Testis (tissue), 3 donors: Measurements from ENCODE around the gene RNF175. TPM values are rescaled to one million over a fixed set of nuclear protein-coding genes. Genes with fewer than 3 reads are reported as not detected.

Experiments
- DNase-seq: peaks from one replicate; pipeline ENCODE4 v3.0.0-alpha.2; 2019
- H3K27ac ChIP-seq, 2 donors: fragments of 200-600 bp; sonication (generic); one replicate each; pipeline ENCODE4 v1.5.1; 2019
- H3K27me3 ChIP-seq: fragments of 200-600 bp; sonication (generic); one replicate; pipeline ENCODE4 v1.5.1; 2019
- H3K36me3 ChIP-seq: fragments of 200-600 bp; sonication (generic); one replicate; pipeline ENCODE4 v1.5.1; 2017; ENCODE audit warnings: low read depth; ENCODE audit errors: missing control alignments
- H3K4me1 ChIP-seq: fragments of 200-600 bp; sonication (generic); one replicate; pipeline ENCODE4 v1.5.1; 2019
- H3K4me3 ChIP-seq, 2 donors: fragments of 200-600 bp; sonication (generic); one replicate each; pipeline ENCODE4 v1.5.1; 2017 to 2019
- H3K9me3 ChIP-seq: fragments of 200-600 bp; sonication (generic); one replicate; pipeline ENCODE4 v1.5.1; 2017
- CTCF ChIP-seq, 3 experiments: fragments of 450-650 bp in 2 of 3; fragments of 200-600 bp in 1 of 3; sonication (generic) in 1 of 3; IDR thresholded peaks; one replicate each; pipeline ENCODE4 v1.5.1; 2016 to 2019; ENCODE audit warnings: antibody characterized with exemption in 3 of 3, mild to moderate bottlenecking in 2 of 3, moderate library complexity in 1 of 3
- POLR2A ChIP-seq: fragments of 450-650 bp; IDR thresholded peaks from one replicate; pipeline ENCODE4 v1.6.1; 2017; ENCODE audit warnings: antibody characterized with exemption, mild to moderate bottlenecking, moderate library complexity
- WGBS, 2 donors: methylation state at CpG; one replicate each; pipeline ENCODE4 v1.1.5; 2018; 5-methylcytosine and 5-hydroxymethylcytosine counted together
- intact Hi-C: fragments of 100-400 bp; cut with DNase I; formaldehyde crosslinking; loops from one replicate; pipeline ENCODE4 v1.15.1; 2023; ENCODE audit warnings: low total_unique reads
- polyA plus RNA-seq: library from polyadenylated mRNA; stranded (reverse); fragments of 350-450 nt; fragmentation: Illumina TruSeq; extraction: RNeasy Lipid Tissue Mini Kit (QIAGEN cat#74804); gene quantifications from one replicate; pipeline ENCODE4 v1.2.3, GENCODE V29; 2014; ENCODE audit warnings: low read depth, low replicate concordance; ENCODE audit not compliant: insufficient read depth
- total RNA-seq, 2 donors: library from RNA; depleted of rRNA; stranded (reverse); fragments of >200 nt; gene quantifications; one replicate each; pipeline ENCODE4 v1.2.3, GENCODE V29; 2016

The RNF175 gene
- total and polyA plus RNA-seq, 3 donors from 2014 or later = 0.63 to 3.0 (median 0.99) TPM

- no peak overlapping the region for H3K27ac ChIP-seq
- H3K4me1 ChIP-seq = no peaks in the 10 kb centered on the region
- no peaks in the 10 kb centered on the region for H3K36me3 ChIP-seq
- no peak overlapping the region for H3K4me3 ChIP-seq
- H3K9me3 ChIP-seq = no peaks in the 10 kb centered on the region
- no peak for DNase-seq
- no peaks in the 10 kb centered on the region for H3K27me3 ChIP-seq
- 32 to 49% methylated on average over 6 of the region's 6 CpGs for WGBS, 2 donors
- no peak for TF ChIP-seq CTCF (IDR thresholded peaks at IDR 0.05)
- no peak for TF ChIP-seq POLR2A
- intact Hi-C loops = loop anchor here (10.0 kb wide), 1 partner anchor 533 kb away; no protein-coding TSS in a partner anchor
These were observed 22.0 kb upstream of the RNF175 start for GRCh38 chr4:153781717-153782416.

DNA sequence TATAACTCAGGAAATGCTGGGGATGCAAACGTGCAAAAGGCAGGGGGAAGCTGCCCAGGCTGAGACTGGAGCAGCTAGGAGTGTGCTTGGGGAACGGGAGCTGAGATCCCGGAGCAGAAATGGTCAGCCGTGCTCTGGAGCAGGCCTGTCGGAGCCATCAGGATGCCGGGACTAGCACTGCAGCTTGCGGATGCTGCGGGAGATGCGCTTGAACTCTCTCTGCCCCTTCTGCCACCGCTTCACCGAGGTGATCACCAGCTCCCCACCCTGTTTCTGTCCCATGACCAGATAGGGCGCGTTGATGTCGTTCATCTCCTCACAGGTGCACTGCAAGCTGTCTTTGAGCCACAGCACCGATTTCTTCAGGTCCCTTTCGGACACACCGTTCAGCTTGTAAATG, 21.5 kb upstream of the RNF175 start:
- WGBS, 2 donors = 73 to 84% methylated on average over 15 to 17 of the region's 17 CpGs
- TF ChIP-seq POLR2A (no peak), CTCF (IDR thresholded peaks at IDR 0.05) (no peak)
- intact Hi-C loops = loop anchor here (10.0 kb wide), 1 partner anchor 534 kb away; no protein-coding TSS in a partner anchor
- no peaks in the 10 kb centered on the region for H3K36me3 ChIP-seq
- H3K27me3 ChIP-seq = no peaks in the 10 kb centered on the region
- no peak overlapping the region for H3K4me3 ChIP-seq
- H3K9me3 ChIP-seq = no peaks in the 10 kb centered on the region
- no peak overlapping the region for H3K27ac ChIP-seq
- no peak for DNase-seq
- H3K4me1 ChIP-seq = no peaks in the 10 kb centered on the region

DNA sequence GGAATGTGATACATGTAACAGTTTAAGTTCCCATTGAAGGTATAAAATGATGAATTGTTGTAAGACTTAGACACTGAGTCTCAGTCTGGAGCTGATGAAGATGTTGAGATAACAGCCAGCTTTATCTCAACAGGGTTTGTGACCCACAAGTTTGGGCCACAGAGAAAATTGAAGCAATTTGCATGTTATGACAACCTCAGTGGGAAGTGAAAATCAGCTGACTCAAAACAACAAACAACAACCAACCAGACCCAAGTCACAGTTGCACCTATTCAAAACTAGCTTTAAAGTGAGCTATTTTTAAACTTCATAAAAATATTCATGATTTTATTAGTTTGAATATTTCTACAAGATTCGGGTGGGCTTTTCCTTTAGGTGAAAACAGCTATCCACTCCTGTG, 21.1 kb upstream of the RNF175 start:
- H3K27me3 ChIP-seq = no peaks in the 10 kb centered on the region
- DNase-seq = no peak
- TF ChIP-seq CTCF (IDR thresholded peaks at IDR 0.05) (no peak), POLR2A (no peak)
- no peaks in the 10 kb centered on the region for H3K9me3 ChIP-seq
- 71 to 72% methylated on average over 1 of the region's 1 CpG for WGBS, 2 donors
- no peaks in the 10 kb centered on the region for H3K36me3 ChIP-seq
- H3K4me3 ChIP-seq = no peak overlapping the region
- H3K27ac ChIP-seq = no peak overlapping the region
- intact Hi-C loops = loop anchor here (10.0 kb wide), 1 partner anchor 534 kb away; no protein-coding TSS in a partner anchor
- no peaks in the 10 kb centered on the region for H3K4me1 ChIP-seq

GRCh38 chr4:153780221-153780620, 20.4 kb upstream of the RNF175 start:
- Histone ChIP-seq H3K27me3 (no peaks in the 10 kb centered on the region), H3K4me3 (no peak overlapping the region), H3K9me3 (no peaks in the 10 kb centered on the region), H3K27ac (no peak overlapping the region), H3K36me3 (no peaks in the 10 kb centered on the region), H3K4me1 (no peaks in the 10 kb centered on the region)
- no peak for DNase-seq
- WGBS, 2 donors = 62 to 71% methylated on average over 2 of the region's 2 CpGs
- no peak for TF ChIP-seq CTCF (IDR thresholded peaks at IDR 0.05)
- TF ChIP-seq POLR2A = no peak
- intact Hi-C loops = loop anchor here (10.0 kb wide), 1 partner anchor 535 kb away; no protein-coding TSS in a partner anchor

GRCh38 chr4:153778383-153778782, 18.6 kb upstream of the RNF175 start:
- no peak overlapping the region for H3K4me3 ChIP-seq
- TF ChIP-seq CTCF (IDR thresholded peaks at IDR 0.05) (no peak), POLR2A (no peak)
- intact Hi-C loops = no loop called here
- H3K36me3 ChIP-seq = no peaks in the 10 kb centered on the region
- no peaks in the 10 kb centered on the region for H3K9me3 ChIP-seq
- H3K4me1 ChIP-seq = no peaks in the 10 kb centered on the region
- H3K27ac ChIP-seq = no peak overlapping the region
- no peaks in the 10 kb centered on the region for H3K27me3 ChIP-seq
- WGBS, 2 donors = 88 to 90% methylated on average over 1 of the region's 1 CpG
- DNase-seq = no peak
